GM18873 (cell line): Measurements from ENCODE around the gene OSBPL6.

Experiments
- ATAC-seq: cut with Tn5 transposase; IDR thresholded peaks from one replicate; pipeline ENCODE4 v1.9.1; 2021; ENCODE audit warnings: mild to moderate bottlenecking, moderate library complexity, moderate number of reproducible peaks; ENCODE audit not compliant: unreplicated experiment, low FRiP score

The OSBPL6 gene

DNA sequence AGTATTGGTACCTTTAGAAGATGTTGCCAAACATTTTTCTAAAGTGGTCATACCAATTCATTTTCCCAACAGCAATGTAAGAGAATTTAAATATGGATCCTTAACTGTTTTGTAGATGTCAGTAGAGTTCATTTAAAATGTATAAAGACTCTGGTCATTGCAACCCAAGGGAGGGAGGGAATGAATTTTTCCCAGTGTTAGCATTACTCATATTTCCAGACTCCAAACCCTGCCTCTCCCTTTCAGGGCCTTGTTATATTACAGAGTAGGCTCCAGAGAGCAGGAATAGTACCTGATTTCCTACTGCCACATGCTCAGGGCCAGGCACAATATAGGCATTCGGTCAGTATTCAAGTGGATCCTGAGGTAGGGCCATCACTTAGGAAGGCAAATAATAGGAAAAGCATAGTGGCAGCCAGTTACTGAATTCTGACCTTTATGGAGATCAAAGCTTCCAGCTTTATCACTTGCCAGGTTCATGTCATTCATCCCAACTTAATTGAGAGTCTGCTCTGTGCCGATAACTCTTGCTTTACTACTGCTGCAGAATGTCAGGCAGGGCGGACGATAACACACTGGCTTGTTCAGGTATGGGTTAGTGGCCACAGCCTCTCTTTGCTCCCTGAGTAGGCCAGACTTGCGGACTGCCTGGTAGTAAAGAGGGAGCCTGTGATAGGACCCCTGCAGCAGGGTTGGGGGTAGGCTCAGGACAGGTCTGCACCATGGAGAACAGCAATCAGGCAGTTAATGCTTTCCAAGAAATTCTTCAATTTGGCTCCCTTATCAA, 75.3 kb downstream of the OSBPL6 start:
- ATAC-seq: no peak

DNA sequence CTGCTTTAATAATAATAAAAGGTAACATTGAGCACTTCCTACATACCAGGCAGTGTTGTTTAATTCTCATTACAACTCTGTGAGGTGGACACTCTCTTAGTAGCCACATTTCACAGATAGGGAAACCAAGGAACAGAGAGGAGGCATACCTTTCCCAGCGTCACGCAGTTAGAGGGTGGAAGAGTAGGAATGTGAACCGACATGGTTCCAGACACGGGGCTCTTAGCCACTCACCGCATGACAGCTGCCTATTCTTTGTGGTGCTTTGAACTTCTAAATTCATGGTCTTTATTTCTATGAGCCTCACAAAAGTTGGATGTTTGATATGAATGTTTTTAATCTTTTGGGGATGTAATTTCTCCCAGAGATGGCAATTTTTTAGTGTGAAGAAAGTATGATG, 76.0 kb downstream of the OSBPL6 start:
- ATAC-seq: no peak

DNA sequence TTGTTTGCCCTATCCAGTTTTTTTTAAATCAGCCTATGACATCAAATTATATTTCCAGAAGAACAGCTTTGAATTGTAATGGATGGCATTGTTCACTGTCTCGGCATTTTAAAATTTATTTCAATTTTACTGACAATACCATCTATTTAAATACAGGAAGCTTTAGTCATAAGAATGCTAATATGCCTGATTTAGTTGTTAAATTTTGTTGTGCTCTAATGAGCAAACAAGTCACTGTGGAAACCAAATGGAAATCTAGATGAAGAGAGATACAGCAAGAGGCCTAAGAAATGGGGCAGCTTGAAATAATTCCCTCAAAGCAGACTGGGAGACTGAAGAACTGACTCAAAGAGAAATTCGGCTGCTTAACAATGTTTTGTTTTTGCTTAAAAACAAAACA, 76.8 kb downstream of the OSBPL6 start:
- no peak for ATAC-seq

DNA sequence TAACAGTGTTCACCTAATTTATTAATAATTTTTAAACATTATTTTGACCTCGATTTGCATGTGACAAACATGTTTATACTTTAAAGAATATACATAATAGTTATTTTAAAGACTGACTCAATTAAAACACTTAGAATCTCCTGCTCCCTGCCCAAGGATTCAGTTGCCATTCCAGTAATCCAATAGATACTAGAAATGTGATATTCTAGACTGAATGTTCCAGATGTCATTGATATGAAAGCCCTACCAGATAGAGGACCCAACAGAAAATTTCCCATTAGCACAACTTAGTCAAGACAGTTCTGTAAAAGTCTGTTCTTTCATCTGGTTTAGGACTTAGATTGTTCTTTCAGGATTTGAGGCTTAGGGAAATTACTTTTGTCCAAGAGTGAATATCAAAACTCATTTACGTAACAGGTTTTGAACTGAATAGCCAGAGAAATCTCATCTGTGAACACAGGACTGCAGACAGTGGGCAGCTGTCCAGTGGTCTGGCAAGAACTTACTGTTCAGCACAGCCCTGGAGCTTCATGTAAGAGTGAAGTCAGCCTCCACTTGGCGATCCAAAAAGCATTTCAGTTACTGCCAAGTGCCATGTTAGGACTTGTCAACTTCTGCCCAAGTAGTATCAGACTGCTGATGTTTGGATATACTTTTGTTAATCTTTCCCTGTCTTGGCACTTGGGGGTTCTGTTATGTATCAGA, 77.5 kb downstream of the OSBPL6 start:
- ATAC-seq: no peak

DNA sequence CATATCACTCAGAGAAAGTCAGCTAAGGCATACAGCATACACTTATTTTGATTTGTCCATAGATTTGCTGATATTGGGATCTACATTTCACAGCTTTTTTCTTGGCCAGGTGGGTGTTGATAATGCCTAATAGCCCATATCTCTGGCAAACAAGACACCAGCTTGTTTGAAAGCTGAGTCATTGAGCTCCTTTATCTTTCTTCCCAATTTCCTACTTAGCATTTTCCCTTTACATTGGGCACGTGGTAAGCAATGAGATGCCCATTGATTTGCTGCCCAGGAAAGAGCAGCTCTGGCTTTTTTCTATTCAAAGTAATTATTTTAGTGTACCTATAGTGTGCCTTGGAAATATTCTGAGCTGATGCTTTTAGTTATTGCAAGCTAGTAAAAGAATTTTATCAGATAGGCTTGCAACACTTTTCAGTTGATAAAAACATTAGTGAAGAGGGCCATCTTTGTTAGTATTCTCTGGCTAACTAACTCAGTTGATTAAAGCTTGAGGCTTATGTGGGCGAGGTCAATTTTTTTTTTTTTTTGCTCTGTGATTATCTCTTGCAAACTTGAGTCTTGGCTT, 79.6 kb downstream of the OSBPL6 start:
- no peak for ATAC-seq

DNA sequence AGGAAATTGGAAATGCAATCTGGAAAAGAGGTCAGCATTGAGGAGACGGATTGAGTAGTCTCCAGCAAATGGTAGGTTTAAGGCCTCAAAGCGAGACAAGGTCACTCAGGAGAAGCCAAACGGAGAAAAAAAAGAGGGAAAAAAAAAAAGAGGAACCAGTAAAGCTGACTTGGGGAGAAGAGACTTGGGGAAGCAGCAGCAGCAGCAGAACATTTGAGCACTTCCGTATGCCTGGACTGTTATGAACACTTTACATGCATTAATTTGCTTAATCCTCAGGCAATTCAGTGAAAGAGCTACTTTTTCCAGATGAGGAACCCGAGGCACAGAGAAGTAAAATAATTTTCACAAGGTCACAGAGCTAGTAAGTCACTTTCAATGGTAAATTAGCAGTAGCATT, 81.3 kb downstream of the OSBPL6 start:
- no peak for ATAC-seq

DNA sequence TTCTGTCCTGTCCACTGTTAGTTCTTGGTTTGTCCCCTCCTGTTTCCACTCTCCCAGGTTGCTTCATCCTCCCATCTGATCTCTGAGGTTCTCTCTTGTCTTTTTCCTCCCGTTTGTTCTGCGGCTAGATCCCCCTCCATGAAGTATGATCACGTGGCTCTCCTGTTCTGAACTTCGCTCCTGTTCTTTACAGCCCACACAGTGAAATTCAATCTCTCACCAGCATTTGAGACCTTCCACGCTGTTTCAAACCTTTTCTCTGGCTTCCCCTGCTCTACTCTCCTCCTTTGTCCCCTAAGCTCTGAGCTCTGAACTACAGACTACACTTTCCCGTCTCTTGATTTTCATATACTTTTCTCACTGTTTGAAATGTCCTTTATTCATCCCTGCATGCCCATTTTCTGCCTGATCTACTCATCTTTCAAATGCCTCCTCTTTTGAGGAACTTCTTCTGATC, 83.5 kb downstream of the OSBPL6 start:
- no peak for ATAC-seq

DNA sequence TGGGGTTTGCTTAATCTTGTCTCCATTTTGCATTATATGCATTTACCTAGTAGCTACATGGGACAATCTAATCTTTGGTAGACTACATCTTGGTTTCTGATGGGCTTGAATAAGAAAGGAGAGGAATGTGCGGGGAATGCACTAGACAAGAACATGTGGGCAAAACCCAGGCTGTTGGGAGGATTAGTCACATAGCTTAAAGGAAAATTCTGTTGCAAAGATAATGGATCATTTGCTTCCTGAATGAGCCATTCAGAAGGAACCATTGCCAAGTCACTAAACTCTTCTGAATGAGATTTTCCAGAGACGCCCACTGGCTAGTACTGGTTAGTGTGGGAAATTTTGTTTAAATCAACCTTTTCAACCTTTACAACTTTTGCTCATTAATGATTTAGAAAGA, 84.8 kb downstream of the OSBPL6 start:
- ATAC-seq: no peak

DNA sequence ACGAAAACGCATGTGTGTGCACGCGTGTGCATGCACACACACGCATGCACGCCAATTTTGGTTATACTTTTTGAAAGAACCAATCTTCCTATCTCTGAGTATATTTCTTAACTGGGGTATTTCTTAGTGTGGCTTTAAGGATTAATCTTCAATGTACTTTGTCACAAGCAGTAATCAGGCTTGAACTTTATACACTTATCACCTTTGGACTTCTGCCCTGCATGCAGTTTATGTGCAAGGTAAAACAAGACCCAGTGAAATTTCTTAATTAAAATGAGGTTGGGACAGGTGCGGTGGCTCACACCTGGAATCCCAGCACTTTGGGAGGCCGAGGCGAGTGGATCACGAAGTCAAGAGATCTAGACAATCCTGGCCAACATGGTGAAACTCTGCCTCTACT, 85.3 kb downstream of the OSBPL6 start:
- ATAC-seq: no peak

DNA sequence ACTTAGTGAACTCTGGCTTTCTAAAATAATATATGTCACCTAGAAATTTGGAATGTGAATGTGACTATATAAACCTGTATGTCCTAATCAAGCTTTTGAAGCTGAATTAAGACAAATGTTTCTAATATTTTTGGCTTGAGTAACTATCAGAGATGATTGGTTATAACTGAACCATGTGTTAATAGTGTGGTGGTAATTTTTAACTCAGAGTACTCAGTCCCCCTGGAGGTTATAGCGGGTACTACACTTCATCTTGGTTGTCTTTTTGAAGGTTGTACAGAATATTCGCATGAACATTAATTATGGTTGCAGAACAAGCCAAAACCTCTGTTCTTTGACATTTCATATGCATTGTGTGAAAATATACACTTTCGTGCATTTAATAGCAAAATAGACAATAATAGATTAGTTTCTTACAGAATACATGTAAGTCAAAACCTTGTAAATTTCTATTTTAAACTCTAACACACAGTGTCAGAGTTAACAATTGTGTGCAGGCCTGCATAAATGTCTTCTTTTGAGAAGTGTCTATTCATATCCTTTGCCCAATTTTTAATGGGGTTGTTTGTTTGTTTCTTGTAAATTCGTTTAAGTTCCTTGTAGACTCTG, 86.0 kb downstream of the OSBPL6 start:
- ATAC-seq: no peak

DNA sequence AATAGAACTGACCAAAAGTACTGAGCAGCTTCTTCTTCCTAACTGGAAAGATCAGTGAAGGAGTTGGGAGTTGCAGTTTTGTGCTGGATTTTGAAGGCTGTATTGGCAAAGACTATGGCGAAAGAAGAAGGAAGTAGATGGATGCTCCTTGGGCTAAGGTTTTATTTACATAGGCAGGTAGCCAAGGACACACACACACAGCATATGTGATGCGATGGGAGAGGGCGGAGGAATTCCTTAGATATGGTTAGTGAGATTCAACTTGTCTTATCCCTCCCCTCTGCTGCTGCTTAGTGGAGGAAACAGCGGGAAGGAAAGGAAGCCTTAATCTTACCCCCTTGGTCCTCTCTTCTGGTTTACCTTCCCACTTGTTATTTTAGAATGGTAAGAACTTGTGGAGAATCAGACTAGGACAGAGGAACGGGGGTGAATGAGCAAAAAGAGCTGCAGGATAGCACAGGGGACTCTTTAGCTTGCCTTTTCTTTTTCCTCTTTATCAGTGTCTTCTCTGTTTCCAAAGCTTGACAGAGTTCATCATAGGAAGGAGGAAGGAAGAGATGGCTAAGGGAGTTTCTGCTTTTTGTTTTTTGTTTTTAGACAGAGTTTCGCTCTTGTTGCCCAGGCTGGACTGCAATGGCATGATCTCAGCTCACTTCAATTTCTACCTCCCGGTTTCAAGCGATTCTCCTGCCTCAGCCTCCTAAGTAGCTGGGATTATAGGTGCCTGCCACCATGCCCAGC, 87.9 kb downstream of the OSBPL6 start:
- no peak for ATAC-seq

DNA sequence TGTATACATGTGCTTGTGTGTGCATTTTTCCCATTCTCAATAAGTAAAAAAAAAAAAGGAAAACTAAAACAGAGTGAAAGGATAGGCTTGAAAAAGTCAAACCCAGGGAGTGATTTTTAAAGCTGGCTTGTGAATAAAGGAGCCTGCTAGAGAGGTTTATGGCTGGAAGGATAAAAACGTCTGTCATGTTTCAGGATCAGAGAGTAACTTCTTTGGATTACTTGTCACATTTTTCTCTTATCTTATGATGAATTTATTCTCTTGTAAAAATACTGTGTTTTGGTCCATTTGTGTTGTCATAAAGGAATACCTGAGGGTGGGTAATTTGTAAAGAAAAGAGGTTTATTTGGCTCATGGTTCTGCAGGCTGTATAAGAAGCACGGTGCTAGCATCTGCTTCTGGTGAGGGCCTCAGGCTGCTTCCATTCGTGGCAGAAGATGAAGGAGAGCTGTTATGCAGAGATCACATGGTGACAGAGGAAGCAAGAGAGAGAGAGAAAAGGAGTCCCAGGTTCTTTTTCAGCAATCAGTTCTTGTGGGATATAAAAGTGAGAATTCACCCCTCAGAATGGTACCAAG, 89.1 kb downstream of the OSBPL6 start:
- no peak for ATAC-seq

DNA sequence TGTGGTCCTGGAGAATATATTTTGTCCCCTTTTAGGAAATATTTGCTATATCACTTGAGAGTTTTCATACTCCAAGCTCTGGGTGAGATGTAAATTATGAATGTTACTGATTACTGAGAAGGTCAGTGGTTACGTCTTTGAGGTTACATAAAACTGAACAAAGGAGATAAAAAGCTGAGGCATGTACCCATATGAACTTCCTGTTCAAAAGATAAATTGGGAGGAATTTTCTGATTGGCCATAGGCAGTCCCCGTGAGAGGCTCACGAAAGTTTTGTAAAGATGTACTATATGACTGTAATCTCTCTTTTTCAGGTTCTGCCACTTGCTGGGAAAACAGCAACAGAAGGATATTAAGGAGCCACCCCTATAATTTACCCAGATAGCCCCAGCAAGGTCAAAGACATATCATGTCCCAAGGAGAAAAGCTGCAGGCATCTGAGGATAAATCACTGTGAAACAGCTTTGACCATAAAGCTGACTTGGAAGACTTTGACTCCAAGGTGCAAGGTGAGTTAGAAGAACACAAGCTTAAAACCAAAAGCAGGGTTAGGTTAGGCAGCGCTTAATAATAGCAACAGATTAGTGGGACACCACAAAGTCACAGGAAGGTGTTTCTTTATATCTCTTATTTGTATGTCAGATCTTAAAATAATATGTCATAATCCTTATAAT, 90.4 kb downstream of the OSBPL6 start:
- ATAC-seq: no peak

DNA sequence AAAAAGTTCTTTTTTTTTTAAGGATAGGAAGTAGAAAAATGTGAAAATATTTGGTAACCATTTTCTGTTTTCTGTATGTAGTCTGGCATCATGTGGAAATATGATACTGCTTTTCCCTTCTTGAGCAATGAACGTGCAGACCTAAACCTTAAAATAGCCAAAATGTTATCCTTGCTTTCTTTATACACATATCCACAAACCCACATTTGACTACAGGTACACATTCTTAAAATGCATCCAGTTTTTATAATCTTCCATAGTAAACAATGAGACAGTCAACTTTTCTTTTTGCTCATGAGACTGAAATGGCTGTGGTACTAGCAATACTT, 90.9 kb downstream of the OSBPL6 start:
- ATAC-seq: no peak

DNA sequence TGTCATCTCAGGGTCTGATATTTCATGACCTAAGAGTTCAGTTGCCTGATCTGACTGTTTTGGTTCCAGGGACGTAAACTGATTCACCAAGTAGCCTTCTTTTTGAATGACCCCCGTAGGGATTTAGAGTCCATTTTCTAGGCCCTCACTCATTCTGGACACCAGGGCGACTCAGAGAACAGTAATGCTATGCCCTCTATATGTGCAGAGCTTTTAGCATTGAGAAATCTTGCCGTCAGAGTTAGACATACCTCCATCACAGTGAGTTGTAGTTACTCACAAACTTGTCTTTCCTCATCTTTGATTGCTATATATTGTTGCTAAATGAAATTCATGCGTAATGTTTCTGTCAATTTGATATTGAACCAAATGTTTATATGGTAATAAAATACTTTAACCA, 92.3 kb downstream of the OSBPL6 start:
- ATAC-seq: no peak

DNA sequence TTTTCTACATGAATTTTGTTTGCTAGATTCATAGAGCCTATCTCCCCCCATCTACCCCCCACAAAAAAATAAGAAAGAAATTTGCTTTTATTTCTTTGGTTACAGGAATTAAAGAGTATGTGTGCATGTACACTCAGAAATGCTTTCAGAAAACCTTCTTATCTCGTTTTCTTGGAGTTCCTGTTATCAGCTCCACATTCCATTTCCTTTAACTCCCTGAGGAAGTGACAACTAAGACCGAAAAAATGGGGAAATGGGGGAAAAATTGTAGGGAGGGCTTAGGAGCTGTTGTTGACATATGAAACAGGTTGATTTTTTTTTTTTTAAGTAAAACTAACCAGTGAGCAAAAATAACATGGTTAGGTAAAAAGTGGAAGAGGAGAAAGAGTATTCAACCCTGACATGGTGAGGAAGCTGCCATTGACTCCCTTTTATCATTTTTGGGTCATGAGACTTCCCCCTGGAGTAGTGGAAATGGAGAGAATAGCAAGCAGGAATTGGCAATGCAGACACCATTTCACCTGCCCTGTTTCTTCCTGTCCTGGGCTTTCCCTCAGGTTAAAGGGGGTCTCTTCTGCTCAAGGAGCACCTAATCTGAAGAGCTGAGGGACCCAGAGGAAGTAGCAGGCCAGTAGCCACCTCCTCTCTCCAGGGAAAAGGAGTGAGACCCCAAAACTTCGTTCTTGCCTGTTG, 93.5 kb downstream of the OSBPL6 start:
- ATAC-seq: no peak

DNA sequence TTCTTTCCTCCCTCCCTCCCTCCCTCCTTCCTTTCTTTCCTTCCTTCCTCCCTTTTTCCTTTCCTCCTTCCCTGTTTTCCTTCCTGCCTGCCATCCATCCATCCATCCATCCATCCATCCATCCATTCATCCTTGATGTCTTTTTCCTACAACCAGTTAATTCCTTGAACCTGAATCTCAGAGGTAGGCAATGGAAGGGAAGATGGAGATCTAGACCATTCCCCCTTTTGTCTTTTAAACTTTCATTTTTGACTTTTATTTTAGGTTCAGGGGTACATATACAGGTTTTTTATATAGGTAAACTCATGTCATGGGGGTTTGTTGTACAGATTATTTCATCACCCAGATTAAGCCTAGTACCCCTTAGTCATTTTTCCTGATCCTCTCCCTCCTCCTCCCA, 97.4 kb downstream of the OSBPL6 start:
- no peak for ATAC-seq

DNA sequence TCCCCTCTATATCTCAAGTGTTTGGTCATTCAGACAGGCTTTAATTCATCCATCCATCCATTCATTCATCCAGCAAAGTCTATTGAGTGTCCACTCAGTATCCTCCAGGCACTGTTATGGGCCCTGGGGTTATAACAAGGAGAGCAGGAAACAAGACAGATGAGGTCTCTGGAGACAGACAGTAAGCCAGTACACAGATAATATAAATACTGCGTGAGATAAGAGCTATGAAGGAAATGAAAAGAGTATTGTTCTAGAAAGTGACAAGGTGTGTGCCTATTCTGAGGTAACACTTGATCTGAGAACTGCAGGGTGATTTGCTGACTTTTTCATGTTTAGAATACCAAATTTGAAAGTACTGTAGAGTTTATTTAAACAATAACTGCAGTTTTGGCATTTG, 98.3 kb downstream of the OSBPL6 start:
- no peak for ATAC-seq

DNA sequence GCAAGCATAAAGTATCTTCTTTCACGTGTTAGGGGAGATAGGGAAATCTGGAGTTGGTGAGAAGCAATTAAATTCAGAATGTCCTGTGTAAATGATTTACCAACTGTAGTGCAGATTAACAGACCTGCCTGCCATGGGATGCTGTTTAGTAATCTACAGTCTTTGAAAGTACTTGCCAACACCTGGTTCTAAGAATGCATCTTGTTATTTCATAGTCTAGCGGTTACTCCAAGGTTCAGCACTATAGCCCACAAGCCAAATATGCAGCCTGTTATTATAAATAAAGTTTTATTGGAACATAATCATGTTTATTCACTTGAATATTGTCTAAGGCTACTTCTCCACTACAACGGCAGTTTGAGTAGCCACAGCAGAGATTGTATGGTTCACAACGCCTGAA, 100.8 kb downstream of the OSBPL6 start:
- no peak for ATAC-seq
